A673 (cell line): ENCODE measurements around the gene RHOBTB1.
"Not testable (repeated sequence)": the region's sequence is repeated elsewhere in the genome, so short reads cannot be mapped to it uniquely, and the experiment has no call there.

Experiments
- EZH2 ChIP-seq: fragments of 200-600 bp; sonication (generic); IDR thresholded peaks from 2 replicates; pipeline ENCODE4 v1.6.1; 2017; ENCODE audit warnings: borderline replicate concordance, low read depth, mild to moderate bottlenecking, mixed read lengths, antibody characterized with exemption, low read length; ENCODE audit not compliant: poor library complexity, severe bottlenecking
- TF ChIP-seq, protein P1 (sequence below): fragments of 300-800, 200-600 bp; sonication (generic); conservative IDR thresholded peaks from 2 replicates; pipeline ENCODE4 v1.5.1; 2017; ENCODE audit warnings: low read depth, mild to moderate bottlenecking, antibody characterized with exemption, low read length, moderate library complexity, mixed read lengths

DNA sequence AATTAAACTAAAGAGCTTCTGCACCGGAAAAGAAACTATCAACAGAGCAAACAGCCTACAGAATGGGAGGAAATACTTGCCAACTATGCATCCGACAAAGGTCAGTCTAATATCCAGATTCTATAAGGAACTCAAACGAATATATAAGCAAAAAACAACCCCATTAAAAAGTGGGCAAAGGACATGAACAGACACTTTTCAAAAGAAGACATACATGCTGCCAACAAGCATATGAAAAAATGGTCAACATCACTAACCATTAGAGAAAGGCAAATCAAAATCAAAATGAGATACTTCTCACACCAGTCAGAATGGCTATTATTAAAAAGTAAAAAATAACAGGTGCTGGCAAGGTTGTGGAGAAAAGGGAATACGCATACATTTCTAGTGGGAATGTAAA, 111.8 kb downstream of the RHOBTB1 start:
- TF ChIP-seq, protein P1, sequence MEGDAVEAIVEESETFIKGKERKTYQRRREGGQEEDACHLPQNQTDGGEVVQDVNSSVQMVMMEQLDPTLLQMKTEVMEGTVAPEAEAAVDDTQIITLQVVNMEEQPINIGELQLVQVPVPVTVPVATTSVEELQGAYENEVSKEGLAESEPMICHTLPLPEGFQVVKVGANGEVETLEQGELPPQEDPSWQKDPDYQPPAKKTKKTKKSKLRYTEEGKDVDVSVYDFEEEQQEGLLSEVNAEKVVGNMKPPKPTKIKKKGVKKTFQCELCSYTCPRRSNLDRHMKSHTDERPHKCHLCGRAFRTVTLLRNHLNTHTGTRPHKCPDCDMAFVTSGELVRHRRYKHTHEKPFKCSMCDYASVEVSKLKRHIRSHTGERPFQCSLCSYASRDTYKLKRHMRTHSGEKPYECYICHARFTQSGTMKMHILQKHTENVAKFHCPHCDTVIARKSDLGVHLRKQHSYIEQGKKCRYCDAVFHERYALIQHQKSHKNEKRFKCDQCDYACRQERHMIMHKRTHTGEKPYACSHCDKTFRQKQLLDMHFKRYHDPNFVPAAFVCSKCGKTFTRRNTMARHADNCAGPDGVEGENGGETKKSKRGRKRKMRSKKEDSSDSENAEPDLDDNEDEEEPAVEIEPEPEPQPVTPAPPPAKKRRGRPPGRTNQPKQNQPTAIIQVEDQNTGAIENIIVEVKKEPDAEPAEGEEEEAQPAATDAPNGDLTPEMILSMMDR: not testable (repeated sequence)
- not testable (repeated sequence) for TF ChIP-seq EZH2
